T-cell (primary cell): Measurements from ENCODE around the gene DNASE1L2. TPM values are rescaled to one million over a fixed set of nuclear protein-coding genes. Genes with fewer than 3 reads are reported as not detected.
"Not testable (repeated sequence)": the region's sequence is repeated elsewhere in the genome, so short reads cannot be mapped to it uniquely, and the experiment has no call there.

Source experiments
- ATAC-seq, 4 experiments: fragments of 200-7000 bp in 3 of 4; fragments of 150-1000 bp in 1 of 4; cut with Tn5 transposase; replicated peaks in 1 of 4; 1 replicate in 3 of 4; 2 replicates in 1 of 4; pipeline ENCODE4 v1.10.0; 2021; ENCODE audit warnings: moderate library complexity in 3 of 4, mild to moderate bottlenecking in 2 of 4, moderate number of reproducible peaks in 1 of 4
- CTCF ChIA-PET, 2 donors: fragments of 300-600 bp; sonication (Branson Sonifier 250); formaldehyde crosslinking; loops; one replicate each; lab custom pipeline; 2022; ENCODE audit warnings: antibody characterized with exemption in 2 of 2; lab: Charles Lee
- POLR2A ChIA-PET, 2 donors: fragments of 300-600 bp; sonication (Branson Sonifier 250); formaldehyde crosslinking; loops; one replicate each; lab custom pipeline; 2022; ENCODE audit warnings: antibody characterized with exemption in 2 of 2; lab: Charles Lee
- DNase-seq, 35 experiments: peaks; one replicate each; pipeline versions ENCODE4 v3.0.0 to v3.0.0-alpha.2; 2013 to 2023
- H3K27ac ChIP-seq: one replicate; pipeline ENCODE4 v1.5.1; 2013; ENCODE audit warnings: low read length
- H3K27me3 ChIP-seq, 2 experiments: replicated peaks in 1 of 2; 1 replicate in 1 of 2; 2 replicates in 1 of 2; pipeline versions ENCODE4 v1.6.1 to v1.7.0; 2013; ENCODE audit warnings: low read length in 1 of 2, mixed read lengths in 1 of 2; ENCODE audit not compliant: control insufficient read depth in 2 of 2, insufficient read depth in 2 of 2; ENCODE audit errors: extremely low read depth in 1 of 2
- H3K36me3 ChIP-seq, 2 donors: 1 replicate in 1 of 2; 2 replicates in 1 of 2; pipeline versions ENCODE4 v1.6.1 to v1.7.0; 2013; ENCODE audit warnings: low read length in 1 of 2; ENCODE audit not compliant: control insufficient read depth in 2 of 2, insufficient read depth in 1 of 2; ENCODE audit errors: extremely low read depth in 1 of 2
- H3K4me1 ChIP-seq, 2 experiments: 1 replicate in 1 of 2; 2 replicates in 1 of 2; pipeline versions ENCODE4 v1.6.1 to v1.7.0; 2013; ENCODE audit warnings: low read length in 2 of 2, mixed read lengths in 1 of 2; ENCODE audit not compliant: insufficient read depth in 2 of 2, control insufficient read depth in 1 of 2; ENCODE audit errors: extremely low read depth in 1 of 2
- H3K4me3 ChIP-seq, 2 donors: 1 replicate in 1 of 2; 2 replicates in 1 of 2; pipeline versions ENCODE4 v1.5.1 to v1.7.0; 2013; ENCODE audit warnings: mild to moderate bottlenecking in 2 of 2, low read length in 1 of 2, moderate library complexity in 1 of 2; ENCODE audit not compliant: control insufficient read depth in 1 of 2; ENCODE audit errors: extremely low read depth in 1 of 2
- H3K9me3 ChIP-seq: 2 replicates; pipeline ENCODE4 v1.7.0; 2013
- H3K27ac Mint-ChIP-seq, 2 donors: one replicate each; pipeline ENCODE4 v1.8.0; 2020 to 2021; ENCODE audit warnings: mild to moderate bottlenecking in 2 of 2, mixed read lengths in 2 of 2
- H3K27me3 Mint-ChIP-seq, 2 donors: one replicate each; pipeline ENCODE4 v1.8.0; 2021 to 2022; ENCODE audit warnings: mixed read lengths in 2 of 2
- H3K36me3 Mint-ChIP-seq: one replicate; pipeline ENCODE4 v1.8.0; 2021; ENCODE audit warnings: mixed read lengths
- H3K4me1 Mint-ChIP-seq, 3 donors: one replicate each; pipeline ENCODE4 v1.8.0; 2020 to 2022; ENCODE audit warnings: mixed read lengths in 3 of 3, mild to moderate bottlenecking in 1 of 3
- H3K4me3 Mint-ChIP-seq, 3 donors: one replicate each; pipeline ENCODE4 v1.8.0; 2020 to 2022; ENCODE audit warnings: mild to moderate bottlenecking in 3 of 3, mixed read lengths in 3 of 3, moderate library complexity in 3 of 3
- H3K9me3 Mint-ChIP-seq, 3 donors: one replicate each; pipeline ENCODE4 v1.8.0; 2020 to 2022; ENCODE audit warnings: mixed read lengths in 3 of 3
- WGBS: methylation state at CpG from one replicate; pipeline ENCODE4 v1.1.5; 2013; ENCODE audit warnings: missing lambda C conversion rate; ENCODE audit not compliant: insufficient coverage; 5-methylcytosine and 5-hydroxymethylcytosine counted together
- total RNA-seq, 35 experiments: library from RNA in 6 of 35; stranded (reverse) in 6 of 35; fragments of 120-200 nt in 1 of 35; gene quantifications; one replicate each; pipeline versions ENCODE4 v1.2.1 to v1.2.4 and lab custom pipeline; 2013 to 2026

The DNASE1L2 gene
- total RNA-seq, 5 donors from 2014 or later (not counting 1 experiment from before 2014, with no cell fraction given) = 0.63 to 3.3 (median 1.9) TPM

GRCh38 chr16:2256531-2257140, 20.4 kb downstream of the DNASE1L2 start:
- Histone ChIP-seq H3K36me3 (peaks cover 10 to 66% of the 10 kb centered on the region in 2 donors), H3K9me3 (no peaks in the 10 kb centered on the region), H3K27me3 (no peaks in the 10 kb centered on the region), H3K4me1 (peaks cover 0 to 5% of the 10 kb centered on the region in 2 experiments), H3K4me3 (no peak overlapping the region), H3K27ac (no peak overlapping the region)
- WGBS = 99% methylated on average over 6 of the region's 12 CpGs
- Mint-ChIP-seq H3K27me3 (no peaks in the 10 kb centered on the region), H3K9me3 (no peaks in the 10 kb centered on the region), H3K4me3 (no peak overlapping the region), H3K27ac (peak overlapping the region in 1 of 2 donors; percentile 21), H3K36me3 (peaks cover 43% of the 10 kb centered on the region), H3K4me1 (peaks cover 0 to 2% (median 1%) of the 10 kb centered on the region in 3 donors)
- CTCF ChIA-PET = no interaction called here
- POLR2A ChIA-PET = no interaction called here
- ATAC-seq (no peak), DNase-seq (no peak)

GRCh38 chr16:2257726-2258125, 21.5 kb downstream of the DNASE1L2 start:
- no peaks in the 10 kb centered on the region for H3K27me3 Mint-ChIP-seq
- no peak overlapping the region for H3K27ac Mint-ChIP-seq
- POLR2A ChIA-PET = no interaction called here
- no peaks in the 10 kb centered on the region for H3K27me3 ChIP-seq
- H3K36me3 ChIP-seq = peaks cover 10 to 77% of the 10 kb centered on the region in 2 donors
- no peak for DNase-seq
- H3K27ac ChIP-seq = no peak overlapping the region
- no peak overlapping the region for H3K4me3 ChIP-seq
- H3K4me1 ChIP-seq = no peaks in the 10 kb centered on the region
- WGBS = 93% methylated on average over 4 of the region's 6 CpGs
- H3K4me3 Mint-ChIP-seq = no peak overlapping the region
- CTCF ChIA-PET = interaction anchor here in 1 of 2 donors (0.5 to 0.8 kb wide), 2 partner anchors 63 to 422 kb away, joined by 3 read pairs; no protein-coding TSS in a partner anchor
- no peak for ATAC-seq
- H3K9me3 Mint-ChIP-seq = no peaks in the 10 kb centered on the region
- peaks cover 50% of the 10 kb centered on the region for H3K36me3 Mint-ChIP-seq
- no peaks in the 10 kb centered on the region for H3K9me3 ChIP-seq
- no peaks in the 10 kb centered on the region for H3K4me1 Mint-ChIP-seq

- H3K4me3 ChIP-seq, H3K27me3 ChIP-seq, H3K4me3 Mint-ChIP-seq, H3K27me3 Mint-ChIP-seq, H3K9me3 ChIP-seq, H3K27ac Mint-ChIP-seq, H3K9me3 Mint-ChIP-seq, DNase-seq, H3K27ac ChIP-seq, H3K4me1 ChIP-seq, ATAC-seq, H3K4me1 Mint-ChIP-seq: not testable (repeated sequence)
- peaks cover 10 to 83% of the 10 kb centered on the region in 2 donors for H3K36me3 ChIP-seq
- POLR2A ChIA-PET = interaction anchor here (0.6 to 0.7 kb wide), 2 partner anchors 103 to 409 kb away, joined by 3 read pairs; partner anchors contain the start of gene TRAF7 (in 1 of the 2)
- H3K36me3 Mint-ChIP-seq = peaks cover 46% of the 10 kb centered on the region
- CTCF ChIA-PET = interaction anchor here in 1 of 2 donors (0.8 kb wide), 1 partner anchor 64 kb away, joined by 3 read pairs; no protein-coding TSS in a partner anchor
- WGBS = 100% methylated on average over 2 of the region's 7 CpGs
Observed at GRCh38 chr16:2258530-2258929, 22.3 kb downstream of the DNASE1L2 start.

GRCh38 chr16:2260250-2260649, 24.0 kb downstream of the DNASE1L2 start:
- H3K4me3 ChIP-seq = no peak overlapping the region
- H3K27me3 ChIP-seq = no peaks in the 10 kb centered on the region
- H3K27ac ChIP-seq = no peak overlapping the region
- Mint-ChIP-seq H3K27ac (no peak overlapping the region), H3K4me1 (peaks cover 9 to 11% (median 9%) of the 10 kb centered on the region in 3 donors), H3K27me3 (no peaks in the 10 kb centered on the region), H3K4me3 (no peak overlapping the region), H3K36me3 (peaks cover 45% of the 10 kb centered on the region), H3K9me3 (no peaks in the 10 kb centered on the region)
- ATAC-seq (no peak), DNase-seq (no peak)
- H3K4me1 ChIP-seq = peaks cover 0 to under 1% of the 10 kb centered on the region in 2 experiments
- 100% methylated on average over 1 of the region's 8 CpGs for WGBS
- ChIA-PET CTCF (no interaction called here), POLR2A (interaction anchor here (0.6 to 0.7 kb wide), 2 partner anchors 9 to 893 kb away, joined by 3 to 18 read pairs; partner anchors contain the start of gene ECI1 (in 1 of the 2))
- H3K9me3 ChIP-seq = no peaks in the 10 kb centered on the region
- peaks cover 10 to 83% of the 10 kb centered on the region in 2 donors for H3K36me3 ChIP-seq

- CTCF ChIA-PET = interaction anchor here in 1 of 2 donors (0.9 kb wide), 1 partner anchor 12 kb away, joined by 6 read pairs; the partner anchor contains the start of gene ECI1
Observed at GRCh38 chr16:2263026-2263425, 26.8 kb downstream of the DNASE1L2 start.

GRCh38 chr16:2266887-2267286, 30.6 kb downstream of the DNASE1L2 start:
- peak in 16 of 35 experiments; percentile 9 to 53 (median 28) for DNase-seq
- Histone ChIP-seq H3K27ac (peak overlapping the region; percentile 68), H3K36me3 (peaks cover 0 to 29% of the 10 kb centered on the region in 2 donors), H3K4me1 (peaks cover 4 to 35% of the 10 kb centered on the region in 2 experiments), H3K4me3 (peak overlapping the region; percentile 94)
- H3K27me3 Mint-ChIP-seq, H3K27me3 ChIP-seq, H3K9me3 ChIP-seq, CTCF ChIA-PET, ATAC-seq, H3K9me3 Mint-ChIP-seq: not testable (repeated sequence)
- peak overlapping the region; percentile 82 to 83 for H3K27ac Mint-ChIP-seq
- peak overlapping the region; percentile 92 to 96 (median 94) for H3K4me3 Mint-ChIP-seq
- peaks cover 35 to 47% (median 42%) of the 10 kb centered on the region in 3 donors for H3K4me1 Mint-ChIP-seq
- peaks cover 12% of the 10 kb centered on the region for H3K36me3 Mint-ChIP-seq
- POLR2A ChIA-PET = interaction anchor here in 1 of 2 donors (0.6 kb wide), 1 partner anchor 302 kb away, joined by 3 read pairs; the partner anchor contains the start of gene RPS2
- no CpG with 5 or more reads among the region's 12 CpGs for whole genome bisulfite sequencing

More at GRCh38 chr16:2263026-2263425, 26.8 kb downstream of the DNASE1L2 start:
- H3K36me3 Mint-ChIP-seq = peaks cover 23% of the 10 kb centered on the region
- peaks cover 25 to 32% (median 31%) of the 10 kb centered on the region in 3 donors for H3K4me1 Mint-ChIP-seq
- H3K36me3 ChIP-seq = peaks cover 2 to 55% of the 10 kb centered on the region in 2 donors
- not testable (repeated sequence) for H3K9me3 Mint-ChIP-seq, H3K27me3 ChIP-seq, H3K4me3 ChIP-seq, H3K27ac Mint-ChIP-seq, ATAC-seq, H3K27ac ChIP-seq, H3K4me3 Mint-ChIP-seq, DNase-seq, H3K9me3 ChIP-seq, H3K27me3 Mint-ChIP-seq
- WGBS = 93% methylated on average over 6 of the region's 14 CpGs
- peaks cover 0 to 15% of the 10 kb centered on the region in 2 experiments for H3K4me1 ChIP-seq
- POLR2A ChIA-PET = interaction anchor here in 1 of 2 donors (0.6 kb wide), 1 partner anchor 506 kb away, joined by 3 read pairs; no protein-coding TSS in a partner anchor
